ENCODE measurements around the gene RMRP.

Gene RMRP

DNA sequence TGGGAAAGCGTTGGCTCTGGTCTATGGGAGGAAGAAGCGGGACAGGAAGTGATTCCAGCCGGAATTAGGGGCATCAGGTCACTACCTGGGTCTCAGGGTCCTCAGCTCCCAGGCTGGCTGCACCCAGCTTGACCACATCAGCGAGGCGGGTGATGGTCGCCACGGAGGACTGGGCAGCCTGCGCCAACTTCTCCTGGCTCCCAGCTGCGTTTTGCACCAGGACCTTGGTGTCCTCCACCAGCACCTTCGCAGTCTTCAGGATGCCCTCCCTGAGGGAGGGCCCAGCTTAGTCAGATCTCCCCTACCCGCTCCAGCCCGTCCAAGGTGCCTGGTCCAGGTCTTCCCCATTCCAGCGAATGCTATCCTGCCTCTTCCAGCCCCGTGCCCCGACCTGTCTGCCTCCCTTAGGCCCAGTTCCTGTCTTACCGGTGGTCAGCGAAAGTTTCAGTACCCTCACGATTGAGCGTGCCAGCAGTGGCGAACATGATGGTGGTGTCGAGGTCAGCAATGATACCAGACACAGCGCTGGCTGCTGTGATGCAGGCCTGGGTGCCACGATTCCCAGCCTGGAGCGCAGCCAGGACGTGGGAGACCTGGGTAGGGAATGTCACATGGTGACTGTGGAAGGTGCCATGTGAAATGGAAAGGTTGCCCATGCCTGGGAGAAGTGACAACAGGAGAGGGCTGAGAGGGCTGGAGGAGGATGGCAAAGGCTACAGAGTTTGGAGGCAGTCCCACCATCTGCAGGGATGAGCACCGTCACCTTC, 46.3 kb upstream of the RMRP start:
- Histone ChIP-seq H3K9ac (ENCODE audit: low read length) (no peak overlapping the region), H4K20me1 (ENCODE audit: insufficient read depth, low read length) (no peaks in the 10 kb centered on the region), H3K36me3 (replicated peaks; ENCODE audit: low read depth, low read length) (peaks cover 85% of the 10 kb centered on the region), H3K4me2 (ENCODE audit: low read length) (no peak overlapping the region), H3K27me3 (ENCODE audit: low read depth, low read length) (no peaks in the 10 kb centered on the region), H2AFZ (ENCODE audit: low read depth, low read length) (no peak overlapping the region), H3K4me3 (ENCODE audit: low read length) (no peak overlapping the region), H3K9me3 (ENCODE audit: insufficient read depth, low read length) (no peaks in the 10 kb centered on the region), H3K4me1 (ENCODE audit: low read length) (no peaks in the 10 kb centered on the region), H3K27ac (ENCODE audit: low read length) (no peak overlapping the region), H3K79me2 (ENCODE audit: low read length) (no peaks in the 10 kb centered on the region)
- TF ChIP-seq EZH2phosphoT487 (IDR thresholded peaks at IDR 0.05; ENCODE audit: low read depth) = no peak
- TF ChIP-seq, protein P1, sequence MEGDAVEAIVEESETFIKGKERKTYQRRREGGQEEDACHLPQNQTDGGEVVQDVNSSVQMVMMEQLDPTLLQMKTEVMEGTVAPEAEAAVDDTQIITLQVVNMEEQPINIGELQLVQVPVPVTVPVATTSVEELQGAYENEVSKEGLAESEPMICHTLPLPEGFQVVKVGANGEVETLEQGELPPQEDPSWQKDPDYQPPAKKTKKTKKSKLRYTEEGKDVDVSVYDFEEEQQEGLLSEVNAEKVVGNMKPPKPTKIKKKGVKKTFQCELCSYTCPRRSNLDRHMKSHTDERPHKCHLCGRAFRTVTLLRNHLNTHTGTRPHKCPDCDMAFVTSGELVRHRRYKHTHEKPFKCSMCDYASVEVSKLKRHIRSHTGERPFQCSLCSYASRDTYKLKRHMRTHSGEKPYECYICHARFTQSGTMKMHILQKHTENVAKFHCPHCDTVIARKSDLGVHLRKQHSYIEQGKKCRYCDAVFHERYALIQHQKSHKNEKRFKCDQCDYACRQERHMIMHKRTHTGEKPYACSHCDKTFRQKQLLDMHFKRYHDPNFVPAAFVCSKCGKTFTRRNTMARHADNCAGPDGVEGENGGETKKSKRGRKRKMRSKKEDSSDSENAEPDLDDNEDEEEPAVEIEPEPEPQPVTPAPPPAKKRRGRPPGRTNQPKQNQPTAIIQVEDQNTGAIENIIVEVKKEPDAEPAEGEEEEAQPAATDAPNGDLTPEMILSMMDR (IDR thresholded peaks at IDR 0.05; ENCODE audit: low read depth, low read length) = no peak

DNA sequence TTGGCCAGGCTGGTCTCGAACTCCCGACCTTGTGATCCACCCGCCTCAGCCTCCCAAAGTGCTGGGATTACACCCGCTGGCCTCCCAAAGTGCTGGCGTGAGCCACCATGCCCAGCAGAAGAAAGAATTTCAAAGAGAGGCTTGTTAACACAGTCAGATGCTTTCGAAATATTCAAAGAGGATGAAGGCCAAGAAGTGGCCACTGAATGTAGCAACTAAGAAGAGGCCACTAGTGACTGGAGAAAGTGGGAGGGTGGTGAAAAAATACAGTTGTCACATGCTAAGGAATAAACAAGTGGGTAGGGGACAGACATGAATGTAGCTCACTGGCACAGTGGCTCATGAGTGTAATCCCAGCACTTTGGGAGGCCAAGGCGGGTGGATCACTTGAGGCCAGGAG, 44.9 kb upstream of the RMRP start:
- H3K79me2 ChIP-seq (ENCODE audit: low read length) = no peaks in the 10 kb centered on the region

DNA sequence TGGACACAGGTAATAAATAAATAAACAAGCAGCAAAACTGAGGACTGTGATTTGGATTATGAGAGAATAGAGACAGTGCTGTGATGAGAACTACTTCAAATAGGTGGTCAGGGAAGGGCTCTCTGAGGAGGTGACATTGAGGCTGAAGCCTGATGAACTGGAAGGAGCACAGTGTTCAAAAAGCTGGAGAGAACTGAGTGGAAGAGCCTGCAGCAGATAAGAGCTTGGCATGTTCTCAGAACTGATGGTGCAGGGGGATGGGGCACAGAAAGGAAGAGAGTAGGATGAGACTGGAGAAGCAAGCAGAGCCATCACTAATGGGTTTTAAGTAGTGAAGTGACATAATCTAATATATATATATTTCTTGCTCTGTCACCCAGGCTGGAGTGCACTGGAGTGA, 43.1 kb upstream of the RMRP start:
- Histone ChIP-seq H3K4me3 (ENCODE audit: low read length) (no peak overlapping the region), H3K9me3 (ENCODE audit: insufficient read depth, low read length) (no peaks in the 10 kb centered on the region), H4K20me1 (ENCODE audit: insufficient read depth, low read length) (no peaks in the 10 kb centered on the region; the same call in 1 of the 2 replicates), H3K4me1 (ENCODE audit: low read length) (no peaks in the 10 kb centered on the region), H3K9ac (ENCODE audit: low read length) (no peak overlapping the region), H3K27me3 (ENCODE audit: low read depth, low read length) (no peaks in the 10 kb centered on the region), H3K79me2 (ENCODE audit: low read length) (no peaks in the 10 kb centered on the region), H3K4me2 (ENCODE audit: low read length) (no peak overlapping the region), H2AFZ (ENCODE audit: low read depth, low read length) (no peak overlapping the region), H3K36me3 (replicated peaks; ENCODE audit: low read depth, low read length) (peaks cover 84% of the 10 kb centered on the region), H3K27ac (ENCODE audit: low read length) (no peak overlapping the region)
- TF ChIP-seq, protein P1 (IDR thresholded peaks at IDR 0.05; ENCODE audit: low read depth, low read length) = no peak
- TF ChIP-seq EZH2phosphoT487 (IDR thresholded peaks at IDR 0.05; ENCODE audit: low read depth) = no peak

More for the DNA sequence above, 44.9 kb upstream of the RMRP start:
- peaks cover 88% of the 10 kb centered on the region for H3K36me3 ChIP-seq (replicated peaks; ENCODE audit: low read depth, low read length)
- no peaks in the 10 kb centered on the region for H3K27me3 ChIP-seq (ENCODE audit: low read depth, low read length)
- H3K4me1 ChIP-seq (ENCODE audit: low read length) = no peaks in the 10 kb centered on the region
- no peak overlapping the region for H3K4me3 ChIP-seq (ENCODE audit: low read length)
- H3K9me3 ChIP-seq (ENCODE audit: insufficient read depth, low read length) = no peaks in the 10 kb centered on the region
- no peak overlapping the region for H2AFZ ChIP-seq (ENCODE audit: low read depth, low read length)
- no peaks in the 10 kb centered on the region for H4K20me1 ChIP-seq (ENCODE audit: insufficient read depth, low read length)
- no peak overlapping the region for H3K4me2 ChIP-seq (ENCODE audit: low read length)
- TF ChIP-seq, protein P1 (IDR thresholded peaks at IDR 0.05; ENCODE audit: low read depth, low read length) = no peak
- TF ChIP-seq EZH2phosphoT487 (IDR thresholded peaks at IDR 0.05; ENCODE audit: low read depth) = no peak
- no peak overlapping the region for H3K9ac ChIP-seq (ENCODE audit: low read length)
- H3K27ac ChIP-seq (ENCODE audit: low read length) = no peak overlapping the region

DNA sequence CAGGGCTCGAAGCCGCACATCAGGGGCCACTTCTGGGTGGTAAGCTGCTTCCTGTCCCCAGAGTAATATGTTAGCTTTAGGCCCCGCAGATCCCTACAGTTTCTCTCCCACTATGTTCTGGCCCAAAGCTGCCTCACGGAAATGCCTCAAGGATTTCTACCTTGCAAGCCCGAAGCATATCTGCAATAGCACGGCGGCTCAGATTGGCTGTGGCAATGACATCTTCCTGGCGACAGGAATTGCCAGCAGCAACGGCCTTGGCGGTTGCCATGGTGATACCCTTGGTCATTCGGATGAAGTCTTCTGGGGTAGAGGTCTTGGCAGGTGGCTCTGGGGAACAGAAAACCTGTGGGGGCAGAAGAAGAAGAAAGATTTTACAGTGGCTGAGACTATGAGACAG, 42.2 kb upstream of the RMRP start:
- Histone ChIP-seq H4K20me1 (ENCODE audit: insufficient read depth, low read length) (no peaks in the 10 kb centered on the region; the same call in 1 of the 2 replicates), H3K9me3 (ENCODE audit: insufficient read depth, low read length) (no peaks in the 10 kb centered on the region), H3K27me3 (ENCODE audit: low read depth, low read length) (no peaks in the 10 kb centered on the region), H3K9ac (ENCODE audit: low read length) (no peak overlapping the region), H3K4me2 (ENCODE audit: low read length) (no peak overlapping the region), H3K4me3 (ENCODE audit: low read length) (no peak overlapping the region), H3K36me3 (replicated peaks; ENCODE audit: low read depth, low read length) (peaks cover 80% of the 10 kb centered on the region), H3K27ac (ENCODE audit: low read length) (no peak overlapping the region), H3K79me2 (ENCODE audit: low read length) (no peaks in the 10 kb centered on the region), H2AFZ (ENCODE audit: low read depth, low read length) (no peak overlapping the region), H3K4me1 (ENCODE audit: low read length) (no peaks in the 10 kb centered on the region)
- TF ChIP-seq EZH2phosphoT487 (IDR thresholded peaks at IDR 0.05; ENCODE audit: low read depth) = no peak
- TF ChIP-seq, protein P1 (IDR thresholded peaks at IDR 0.05; ENCODE audit: low read depth, low read length) = no peak

Measured in OCI-LY3 (cell line).